HG03558 (cell line): ENCODE measurements around the gene MEIS3.
"Not testable (repeated sequence)": the region's sequence is repeated elsewhere in the genome, so short reads cannot be mapped to it uniquely, and the experiment has no call there.

ENCODE experiments used
- ATAC-seq: cut with Tn5 transposase; IDR thresholded peaks from one replicate; pipeline ENCODE4 v1.9.1; 2021; ENCODE audit warnings: moderate number of reproducible peaks; ENCODE audit not compliant: unreplicated experiment; ENCODE audit errors: extremely low read depth

Gene MEIS3

DNA sequence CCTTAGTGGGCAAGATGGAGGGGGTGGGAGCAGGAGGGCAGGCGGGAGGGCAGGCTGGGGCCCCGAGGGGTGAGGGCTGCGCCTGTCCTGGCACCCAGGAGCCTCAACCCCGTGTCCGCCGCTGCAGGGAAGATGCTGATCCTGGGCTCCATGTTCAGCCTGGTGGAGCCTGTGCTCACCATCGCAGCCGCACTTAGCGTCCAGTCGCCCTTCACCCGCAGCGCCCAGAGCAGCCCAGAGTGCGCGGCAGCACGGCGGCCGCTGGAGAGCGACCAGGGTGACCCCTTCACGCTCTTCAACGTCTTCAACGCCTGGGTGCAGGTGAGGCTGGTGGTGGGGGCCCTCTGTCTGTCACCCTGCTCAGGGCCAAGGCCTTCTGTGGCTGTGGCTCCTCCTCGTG is 46.7 kb downstream of the MEIS3 start:
- no peak for ATAC-seq

DNA sequence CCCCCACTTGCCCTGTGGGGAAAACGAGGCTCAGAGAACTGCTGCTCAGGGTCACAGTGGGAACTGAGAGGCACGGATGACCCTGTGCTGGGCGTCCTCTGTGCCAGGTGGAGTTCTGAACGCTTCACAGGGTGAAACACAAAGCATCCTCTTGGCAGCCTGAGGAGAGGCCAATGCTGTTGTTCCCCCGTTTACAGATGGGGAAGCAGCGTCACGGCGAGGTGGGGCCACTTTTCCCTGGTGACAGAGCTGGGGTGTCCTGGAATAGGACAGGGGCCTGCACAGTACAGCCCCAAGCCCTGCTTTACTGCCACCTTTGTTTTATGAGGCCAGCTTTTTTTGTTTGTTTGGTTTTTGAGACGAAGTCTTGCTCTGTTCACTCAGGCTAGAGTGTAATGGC is 48.1 kb downstream of the MEIS3 start:
- no peak for ATAC-seq

GRCh38 chr19:47370045-47370611 is 49.2 kb downstream of the MEIS3 start:
- no peak for ATAC-seq

DNA sequence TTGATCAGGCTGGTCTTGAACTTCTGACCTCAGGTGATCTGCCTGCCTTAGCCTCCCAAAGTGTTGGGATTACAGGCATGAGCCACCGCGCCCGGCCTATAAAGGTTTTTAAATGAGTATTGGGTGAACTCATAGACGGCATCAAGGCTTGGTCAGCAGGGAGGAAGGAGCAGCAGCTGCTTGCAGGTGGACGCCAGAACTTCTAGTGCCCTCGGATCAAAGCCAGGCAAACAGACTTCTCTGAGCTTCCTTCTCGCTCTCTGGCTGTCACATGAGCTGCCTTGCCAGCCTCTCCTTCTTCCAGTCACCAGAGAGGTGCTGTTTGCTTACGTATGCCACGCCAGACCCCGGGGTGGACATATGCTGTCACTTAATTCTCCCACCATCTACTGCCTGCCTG is 53.9 kb downstream of the MEIS3 start:
- not testable (repeated sequence) for ATAC-seq

DNA sequence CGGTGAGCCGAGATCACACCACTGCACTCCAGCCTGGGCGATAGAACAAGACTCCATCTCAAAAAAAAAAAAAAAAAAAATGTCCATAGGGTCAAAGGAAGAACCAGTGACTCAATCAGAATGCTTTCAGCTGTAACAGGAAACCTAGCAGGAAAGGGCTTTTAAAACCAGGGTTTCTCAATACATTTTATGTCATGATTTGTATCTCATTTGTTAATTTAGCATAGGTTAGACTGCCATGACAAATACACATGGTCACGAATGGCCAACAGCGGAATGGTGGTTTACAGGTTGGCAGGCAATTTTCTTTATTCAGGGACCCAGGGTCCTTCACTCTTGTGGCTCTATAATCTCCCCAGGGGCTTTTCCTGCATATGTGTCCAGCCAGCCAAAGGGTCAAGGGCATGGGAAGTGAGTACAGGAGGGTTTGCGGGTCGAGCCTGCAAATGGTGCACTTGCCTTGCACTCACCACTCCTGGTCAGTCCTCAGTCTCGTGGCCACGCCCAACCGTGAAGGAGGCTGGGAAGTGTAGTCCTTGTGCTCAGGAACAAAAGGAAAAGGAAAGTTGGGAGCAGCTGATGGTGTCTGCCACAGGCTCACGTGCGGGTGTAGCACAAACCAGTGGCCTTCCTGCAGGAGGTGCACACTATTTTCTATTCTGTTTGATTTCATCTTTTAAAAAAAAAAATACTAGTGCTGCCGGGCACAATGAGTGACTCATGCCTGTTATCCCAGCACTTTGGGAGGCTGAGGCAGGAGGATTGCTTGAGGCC is 55.4 kb downstream of the MEIS3 start:
- no peak for ATAC-seq

DNA sequence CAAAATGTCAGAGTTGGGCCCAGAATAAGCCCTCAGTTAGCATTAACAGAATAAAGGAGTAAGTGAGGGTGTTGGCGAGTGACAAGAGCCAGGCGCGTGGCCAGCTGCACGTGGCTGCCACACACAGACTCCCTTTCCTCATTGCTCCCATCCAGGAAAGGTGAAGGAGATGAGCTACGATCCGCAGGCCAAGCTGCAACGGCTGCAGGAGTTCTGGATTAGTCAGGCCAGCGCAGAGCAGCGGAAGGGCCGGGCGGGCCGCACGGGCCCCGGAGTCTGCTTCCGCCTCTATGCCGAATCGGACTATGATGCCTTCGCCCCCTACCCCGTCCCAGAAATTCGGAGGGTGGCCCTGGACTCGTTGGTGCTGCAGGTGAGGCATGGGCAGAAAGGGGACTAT is 57.0 kb downstream of the MEIS3 start:
- no peak for ATAC-seq

GRCh38 chr19:47358936-47359335 is 60.4 kb downstream of the MEIS3 start:
- no peak for ATAC-seq

DNA sequence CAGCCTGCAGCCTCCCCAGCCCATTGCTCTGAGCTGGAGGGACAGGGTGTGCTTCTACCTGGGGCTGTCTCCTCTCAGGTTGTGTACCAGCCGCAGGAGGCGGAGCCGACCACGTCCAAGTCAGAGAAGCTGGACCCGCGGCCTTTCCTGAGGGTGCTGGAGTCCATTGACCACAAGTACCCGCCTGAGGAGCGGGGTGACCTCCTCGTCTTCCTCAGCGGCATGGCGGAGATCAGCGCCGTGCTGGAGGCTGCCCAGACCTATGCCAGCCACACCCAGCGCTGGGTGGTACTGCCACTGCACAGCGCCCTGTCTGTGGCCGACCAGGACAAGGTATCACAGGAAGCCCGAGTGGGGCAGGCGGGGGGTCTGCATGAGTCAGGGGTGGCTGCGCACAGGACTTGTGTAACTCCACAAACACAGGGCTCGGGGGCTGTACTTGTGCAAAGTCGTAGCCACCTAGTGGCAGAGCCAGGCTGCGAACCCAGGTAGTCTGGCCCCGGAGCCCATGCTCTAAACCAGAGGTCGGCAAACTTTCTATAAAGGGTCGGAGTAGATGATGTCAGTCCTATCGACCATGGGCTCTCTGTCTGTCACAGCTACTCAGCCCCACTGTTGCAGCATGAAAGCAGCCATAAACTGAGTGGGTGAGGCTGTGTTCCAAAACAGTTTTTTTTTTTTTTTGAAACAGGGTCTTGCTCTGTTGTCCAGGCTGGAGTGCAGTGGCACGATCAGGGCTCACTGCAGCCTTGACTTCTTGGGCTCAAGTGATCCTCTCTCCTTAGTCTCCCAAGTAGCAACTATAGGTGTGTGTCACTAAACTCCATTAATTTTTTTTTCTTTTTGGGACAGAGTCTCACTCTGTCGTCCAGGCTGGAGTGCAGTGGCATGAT is 61.3 kb downstream of the MEIS3 start:
- no peak for ATAC-seq

DNA sequence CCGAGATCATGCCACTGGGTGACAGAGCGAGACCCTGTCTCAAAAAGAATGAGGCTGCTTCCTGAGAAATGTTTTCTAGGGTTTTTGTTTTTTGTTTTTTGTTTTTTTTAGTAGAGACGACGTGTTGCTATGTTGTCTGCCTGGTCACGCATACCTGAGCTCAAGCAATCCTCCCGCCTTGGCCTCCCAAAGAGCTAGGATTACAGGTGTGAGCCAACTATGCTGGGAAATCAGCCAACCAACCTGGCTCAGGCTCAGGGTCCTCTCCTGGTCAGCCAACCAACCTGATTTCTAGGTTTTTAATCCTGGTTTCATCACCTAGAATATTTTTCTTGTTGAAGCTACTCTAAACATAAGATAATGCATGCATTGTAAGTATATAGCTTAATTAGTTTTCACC is 62.4 kb downstream of the MEIS3 start:
- no peak for ATAC-seq

GRCh38 chr19:47353307-47353712 is 66.0 kb downstream of the MEIS3 start:
- no peak for ATAC-seq
